Mucosa of stomach (tissue), 1 donor: ENCODE data around the gene RAB1B.
"Not testable (repeated sequence)": the region's sequence is repeated elsewhere in the genome, so short reads cannot be mapped to it uniquely, and the experiment has no call there.

Experiments
- H3K27me3 ChIP-seq: one replicate; pipeline ENCODE4 v1.7.0; 2013; ENCODE audit warnings: mild to moderate bottlenecking, low read length; ENCODE audit not compliant: control insufficient read depth, insufficient read depth
- H3K36me3 ChIP-seq: one replicate; pipeline ENCODE4 v1.7.0; 2013; ENCODE audit warnings: low read length; ENCODE audit not compliant: control insufficient read depth, insufficient read depth
- H3K4me1 ChIP-seq: one replicate; pipeline ENCODE4 v1.7.0; 2013; ENCODE audit warnings: mild to moderate bottlenecking, low read length; ENCODE audit not compliant: control insufficient read depth, insufficient read depth
- H3K4me3 ChIP-seq: one replicate; pipeline ENCODE4 v1.7.0; 2013; ENCODE audit warnings: low read length
- H3K9ac ChIP-seq: one replicate; pipeline ENCODE4 v1.7.0; 2013; ENCODE audit warnings: mild to moderate bottlenecking, low read length, moderate library complexity
- H3K9me3 ChIP-seq: one replicate; pipeline ENCODE4 v1.7.0; 2013; ENCODE audit warnings: mild to moderate bottlenecking, low read length, moderate library complexity; ENCODE audit not compliant: control insufficient read depth
- donor health status: Pancreatic carcinoma.

RAB1B gene

DNA sequence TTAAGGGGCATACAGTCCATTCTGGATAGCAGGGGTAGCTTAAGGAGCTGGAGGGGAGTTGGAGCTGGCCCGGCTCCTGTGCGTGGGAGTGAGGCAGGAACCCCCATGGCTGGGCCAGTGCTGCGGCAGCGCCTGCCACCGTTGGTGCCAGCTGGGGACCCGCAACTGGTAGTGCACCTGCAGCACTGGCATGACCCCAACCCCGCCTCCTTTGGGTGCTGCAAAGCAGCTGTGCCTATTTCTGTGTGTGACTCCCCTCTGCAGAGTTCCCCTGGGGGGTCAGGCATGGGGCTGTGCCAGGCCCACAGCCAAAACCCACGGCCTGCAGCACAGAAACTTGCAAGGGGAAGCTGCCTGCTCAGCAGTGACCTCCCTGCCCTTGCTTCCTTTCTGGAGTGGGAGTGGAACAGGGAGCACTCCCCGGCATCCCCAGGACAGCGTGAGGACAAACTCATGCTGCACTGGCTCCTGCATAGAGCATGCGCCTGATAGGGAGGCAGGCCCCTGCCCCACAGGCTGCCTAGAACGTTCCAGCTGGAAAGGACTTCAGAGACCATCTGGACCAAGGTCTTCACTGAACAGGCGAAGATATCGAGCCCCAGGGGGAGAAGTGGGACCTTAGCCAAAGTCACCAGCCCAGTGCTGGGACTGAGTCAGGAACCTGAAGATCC, 26.2 kb upstream of the RAB1B start:
- Histone ChIP-seq H3K27me3 (no peaks in the 10 kb centered on the region), H3K4me3 (no peak overlapping the region), H3K9me3 (no peaks in the 10 kb centered on the region), H3K36me3 (peaks cover 7% of the 10 kb centered on the region), H3K4me1 (no peaks in the 10 kb centered on the region), H3K9ac (no peak overlapping the region)

- H3K4me1 ChIP-seq = no peaks in the 10 kb centered on the region
- H3K4me3 ChIP-seq = no peak overlapping the region
- H3K36me3 ChIP-seq = peaks cover 7% of the 10 kb centered on the region
- H3K9ac ChIP-seq = no peak overlapping the region
- H3K9me3 ChIP-seq = no peaks in the 10 kb centered on the region
- no peaks in the 10 kb centered on the region for H3K27me3 ChIP-seq
Observed at GRCh38 chr11:66243782-66244535, 24.5 kb upstream of the RAB1B start.

DNA sequence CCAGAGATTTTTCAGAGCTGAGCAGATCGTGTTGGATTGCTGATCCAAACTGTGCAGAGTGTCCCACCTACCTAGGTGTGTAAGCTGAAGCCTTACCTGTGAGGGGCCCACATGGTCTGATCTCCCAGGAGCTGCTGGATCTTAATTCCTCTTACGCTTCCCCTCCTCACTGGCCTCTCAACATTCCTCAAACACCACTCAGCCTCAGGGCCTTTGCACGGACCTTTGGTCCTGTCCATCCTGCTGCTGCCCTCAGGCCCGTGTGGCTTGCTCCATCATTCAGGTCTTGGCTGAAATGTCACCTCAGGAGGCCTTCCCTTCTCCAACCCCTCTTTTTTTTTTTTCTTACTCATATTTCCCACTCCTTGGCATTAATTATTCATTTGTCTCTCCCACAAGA, 21.1 kb upstream of the RAB1B start:
- Histone ChIP-seq H3K4me3 (no peak overlapping the region), H3K27me3 (no peaks in the 10 kb centered on the region), H3K9ac (no peak overlapping the region), H3K36me3 (peaks cover 5% of the 10 kb centered on the region), H3K4me1 (no peaks in the 10 kb centered on the region), H3K9me3 (no peaks in the 10 kb centered on the region)

- Histone ChIP-seq H3K36me3 (no peaks in the 10 kb centered on the region), H3K27me3 (no peaks in the 10 kb centered on the region), H3K4me3 (no peak overlapping the region), H3K9ac (no peak overlapping the region), H3K4me1 (no peaks in the 10 kb centered on the region), H3K9me3 (no peaks in the 10 kb centered on the region)
Observed at GRCh38 chr11:66247801-66248200, 20.6 kb upstream of the RAB1B start.

DNA sequence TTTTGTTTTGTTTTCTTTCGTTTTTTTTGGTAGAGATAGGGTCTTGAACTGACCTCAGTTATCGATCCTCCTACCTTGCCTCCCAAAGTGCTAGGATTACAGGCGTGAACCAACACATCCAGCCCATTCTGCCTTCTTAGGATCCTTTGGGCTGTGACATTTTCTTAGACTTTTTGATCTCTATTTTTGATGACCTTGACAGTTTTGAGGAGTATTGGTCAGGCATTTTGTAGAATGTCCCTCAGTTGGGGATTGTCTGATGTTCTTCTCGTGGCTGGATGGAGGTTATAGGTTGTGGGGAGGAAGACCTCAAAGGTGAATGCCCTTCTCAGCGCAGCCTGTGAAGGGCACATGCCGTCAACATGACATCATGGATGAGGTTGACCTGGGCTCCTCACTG, 19.5 kb upstream of the RAB1B start:
- no peaks in the 10 kb centered on the region for H3K9me3 ChIP-seq
- H3K4me3 ChIP-seq = no peak overlapping the region
- no peak overlapping the region for H3K9ac ChIP-seq
- H3K27me3 ChIP-seq = no peaks in the 10 kb centered on the region
- no peaks in the 10 kb centered on the region for H3K36me3 ChIP-seq
- no peaks in the 10 kb centered on the region for H3K4me1 ChIP-seq

GRCh38 chr11:66251809-66252208, 16.6 kb upstream of the RAB1B start:
- Histone ChIP-seq H3K27me3 (peaks cover 3% of the 10 kb centered on the region), H3K4me3 (no peak overlapping the region), H3K36me3 (no peaks in the 10 kb centered on the region), H3K9me3 (no peaks in the 10 kb centered on the region), H3K9ac (no peak overlapping the region), H3K4me1 (no peaks in the 10 kb centered on the region)

GRCh38 chr11:66253081-66253480, 15.4 kb upstream of the RAB1B start:
- not testable (repeated sequence) for H3K27me3 ChIP-seq, H3K4me1 ChIP-seq, H3K36me3 ChIP-seq, H3K9me3 ChIP-seq, H3K9ac ChIP-seq, H3K4me3 ChIP-seq

GRCh38 chr11:66258473-66258893, 10.0 kb upstream of the RAB1B start:
- Histone ChIP-seq H3K9me3 (no peaks in the 10 kb centered on the region), H3K4me1 (peaks cover 5% of the 10 kb centered on the region), H3K9ac (peak overlapping the region; percentile 55), H3K27me3 (peaks cover 6% of the 10 kb centered on the region), H3K36me3 (no peaks in the 10 kb centered on the region), H3K4me3 (peak overlapping the region; percentile 69)

GRCh38 chr11:66259225-66259624, 9.2 kb upstream of the RAB1B start:
- Histone ChIP-seq H3K9me3 (no peaks in the 10 kb centered on the region), H3K27me3 (peaks cover 6% of the 10 kb centered on the region), H3K4me3 (no peak overlapping the region), H3K4me1 (peaks cover 5% of the 10 kb centered on the region), H3K36me3 (no peaks in the 10 kb centered on the region), H3K9ac (no peak overlapping the region)

DNA sequence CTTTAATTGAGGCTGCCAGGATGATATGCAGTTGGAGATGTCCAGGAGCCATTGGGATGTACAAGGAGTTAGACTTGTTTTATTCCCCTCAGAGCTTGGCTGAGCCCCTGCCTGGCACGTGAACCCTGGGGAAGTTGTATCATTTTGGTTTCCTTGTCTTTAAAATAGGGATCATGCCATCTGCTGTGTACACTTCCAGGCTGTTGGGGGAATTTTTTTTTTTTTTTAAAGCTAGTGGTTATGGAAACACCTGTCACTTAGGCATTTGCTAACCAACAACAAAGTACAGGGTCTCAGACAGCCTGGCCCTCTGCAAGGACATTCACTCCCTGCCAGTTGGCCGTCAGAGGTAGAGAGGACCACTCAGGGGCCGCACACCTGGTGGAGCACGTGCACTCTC, 8.5 kb upstream of the RAB1B start:
- Histone ChIP-seq H3K27me3 (peaks cover 6% of the 10 kb centered on the region), H3K4me3 (no peak overlapping the region), H3K9ac (no peak overlapping the region), H3K4me1 (peaks cover 5% of the 10 kb centered on the region), H3K36me3 (no peaks in the 10 kb centered on the region), H3K9me3 (no peaks in the 10 kb centered on the region)

DNA sequence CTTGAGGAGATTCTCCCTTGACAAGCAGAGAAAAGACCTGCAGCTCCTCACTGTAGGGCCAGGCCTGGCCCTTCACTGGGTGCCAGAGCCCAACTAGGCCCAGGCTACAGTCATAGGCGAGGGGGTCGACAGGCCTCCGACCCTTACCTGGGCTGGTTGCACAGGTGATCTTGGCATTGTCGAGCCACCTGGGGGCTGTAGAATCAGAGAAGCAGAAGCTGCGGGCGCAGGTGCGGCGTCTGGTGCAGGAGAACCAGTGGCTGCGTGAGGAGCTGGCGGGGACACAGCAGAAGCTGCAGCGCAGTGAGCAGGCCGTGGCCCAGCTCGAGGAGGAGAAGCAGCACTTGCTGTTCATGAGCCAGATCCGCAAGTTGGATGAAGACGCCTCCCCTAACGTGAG, 6.9 kb upstream of the RAB1B start:
- no peaks in the 10 kb centered on the region for H3K36me3 ChIP-seq
- H3K9me3 ChIP-seq = no peaks in the 10 kb centered on the region
- H3K4me1 ChIP-seq = peaks cover 10% of the 10 kb centered on the region
- no peak overlapping the region for H3K4me3 ChIP-seq
- no peak overlapping the region for H3K9ac ChIP-seq
- H3K27me3 ChIP-seq = peaks cover 5% of the 10 kb centered on the region

DNA sequence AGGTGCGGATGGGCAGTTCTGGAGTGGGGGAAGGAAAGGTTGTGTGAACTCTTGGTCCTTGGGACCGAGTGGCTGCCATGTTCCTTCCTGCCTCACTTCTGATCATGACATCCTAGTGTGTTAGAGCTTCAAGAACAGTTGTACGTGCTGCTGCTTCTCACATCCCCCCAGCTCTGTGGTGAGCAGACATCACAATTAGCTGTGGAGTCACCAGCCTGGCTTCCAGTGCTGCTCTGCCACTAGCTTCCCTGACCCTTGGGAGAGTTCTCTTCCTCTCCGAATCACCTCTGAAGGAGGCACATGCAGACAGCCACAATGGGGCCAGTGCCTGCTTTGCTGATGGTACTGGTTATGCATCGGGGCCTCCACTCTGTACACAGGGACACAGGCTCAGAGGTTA, 6.2 kb upstream of the RAB1B start:
- H3K4me3 ChIP-seq = no peak overlapping the region
- no peaks in the 10 kb centered on the region for H3K27me3 ChIP-seq
- no peaks in the 10 kb centered on the region for H3K9me3 ChIP-seq
- H3K9ac ChIP-seq = no peak overlapping the region
- H3K4me1 ChIP-seq = peaks cover 16% of the 10 kb centered on the region
- no peaks in the 10 kb centered on the region for H3K36me3 ChIP-seq
